Measurements from ENCODE around the gene RFC1.

RFC1 gene

GRCh38 chr4:39255871-39256270 lies 110.3 kb downstream of the RFC1 start:
- H3K4me1 Mint-ChIP-seq, result no peaks in the 10 kb centered on the region
- H3K9me3 Mint-ChIP-seq, result no peaks in the 10 kb centered on the region

GRCh38 chr4:39255266-39255665 lies 110.9 kb downstream of the RFC1 start:
- ATAC-seq, result no peak
- no peaks in the 10 kb centered on the region for H3K9me3 Mint-ChIP-seq
- no peaks in the 10 kb centered on the region for H3K4me1 Mint-ChIP-seq
- H3K4me3 Mint-ChIP-seq, result no peak overlapping the region
- H3K27ac Mint-ChIP-seq, result no peak overlapping the region
- peaks cover 38% of the 10 kb centered on the region for H3K36me3 Mint-ChIP-seq
- H3K27me3 Mint-ChIP-seq, result no peaks in the 10 kb centered on the region

More at GRCh38 chr4:39255871-39256270, 110.3 kb downstream of the RFC1 start:
- H3K27me3 Mint-ChIP-seq, result no peaks in the 10 kb centered on the region
- peaks cover 38% of the 10 kb centered on the region for H3K36me3 Mint-ChIP-seq
- no peak overlapping the region for H3K27ac Mint-ChIP-seq
- no peak for ATAC-seq
- H3K4me3 Mint-ChIP-seq, result no peak overlapping the region

GRCh38 chr4:39243462-39243861 lies 122.7 kb downstream of the RFC1 start:
- Mint-ChIP-seq H3K9me3 (no peaks in the 10 kb centered on the region), H3K27me3 (no peaks in the 10 kb centered on the region), H3K4me1 (no peaks in the 10 kb centered on the region), H3K36me3 (peaks cover 21% of the 10 kb centered on the region), H3K27ac (no peak overlapping the region), H3K4me3 (no peak overlapping the region)
- ATAC-seq, result no peak

All from stimulated activated memory B cell treated with anti-CD40 and anti-IgM and Interleukin-4, amounts not matched to agents 10 μg/mL and 1 μg/mL and 100 μg/mL, for 72 hours (primary cell).